OCI-LY7 (cell line): ENCODE results near the gene TOLLIP.

Experiments
- EZH2phosphoT487 ChIP-seq: fragments of 200-600 bp; sonication (generic); IDR thresholded peaks from 2 replicates; pipeline ENCODE4 v1.6.1; 2018; ENCODE audit warnings: low read depth, borderline replicate concordance, mild to moderate bottlenecking, mixed run types, antibody characterized with exemption, low read length, moderate library complexity, mixed read lengths
- TF ChIP-seq, protein P1 (sequence below): fragments of 200-600 bp; sonication (generic); conservative IDR thresholded peaks from 2 replicates; pipeline ENCODE4 v1.5.1; 2014; ENCODE audit warnings: mild to moderate bottlenecking, antibody characterized with exemption, low read length, moderate library complexity, mixed read lengths

DNA sequence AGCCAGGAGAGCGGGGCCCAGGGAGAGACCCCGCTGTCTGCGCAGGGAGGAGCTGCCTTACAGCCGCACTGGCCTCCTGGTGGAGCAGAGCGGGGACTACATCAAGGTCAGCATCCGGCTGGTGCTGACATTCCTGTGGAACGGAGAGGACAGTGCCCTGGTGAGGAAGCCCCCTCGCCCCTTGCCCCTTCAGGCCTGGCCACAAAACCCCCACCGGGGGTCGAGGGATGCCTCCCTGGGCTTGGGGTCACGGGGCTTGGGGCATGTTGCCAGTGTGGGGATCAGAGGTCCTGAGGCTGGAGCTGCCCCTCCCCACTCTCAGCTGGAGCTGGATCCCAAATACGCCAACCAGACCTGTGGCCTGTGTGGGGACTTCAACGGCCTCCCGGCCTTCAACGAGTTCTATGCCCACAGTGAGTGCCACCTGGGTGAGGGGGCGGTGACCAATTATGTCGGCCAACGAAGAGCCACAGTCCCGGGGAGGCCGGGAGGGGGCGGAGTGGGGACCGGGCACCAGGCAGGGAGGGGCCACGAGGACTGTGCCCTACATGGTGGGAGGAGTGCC, 82.4 kb downstream of the TOLLIP start:
- TF ChIP-seq, protein P1, sequence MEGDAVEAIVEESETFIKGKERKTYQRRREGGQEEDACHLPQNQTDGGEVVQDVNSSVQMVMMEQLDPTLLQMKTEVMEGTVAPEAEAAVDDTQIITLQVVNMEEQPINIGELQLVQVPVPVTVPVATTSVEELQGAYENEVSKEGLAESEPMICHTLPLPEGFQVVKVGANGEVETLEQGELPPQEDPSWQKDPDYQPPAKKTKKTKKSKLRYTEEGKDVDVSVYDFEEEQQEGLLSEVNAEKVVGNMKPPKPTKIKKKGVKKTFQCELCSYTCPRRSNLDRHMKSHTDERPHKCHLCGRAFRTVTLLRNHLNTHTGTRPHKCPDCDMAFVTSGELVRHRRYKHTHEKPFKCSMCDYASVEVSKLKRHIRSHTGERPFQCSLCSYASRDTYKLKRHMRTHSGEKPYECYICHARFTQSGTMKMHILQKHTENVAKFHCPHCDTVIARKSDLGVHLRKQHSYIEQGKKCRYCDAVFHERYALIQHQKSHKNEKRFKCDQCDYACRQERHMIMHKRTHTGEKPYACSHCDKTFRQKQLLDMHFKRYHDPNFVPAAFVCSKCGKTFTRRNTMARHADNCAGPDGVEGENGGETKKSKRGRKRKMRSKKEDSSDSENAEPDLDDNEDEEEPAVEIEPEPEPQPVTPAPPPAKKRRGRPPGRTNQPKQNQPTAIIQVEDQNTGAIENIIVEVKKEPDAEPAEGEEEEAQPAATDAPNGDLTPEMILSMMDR = no peak
- TF ChIP-seq EZH2phosphoT487 = no peak
